ENCODE measurements around the gene TNFRSF14.

The TNFRSF14 gene

DNA sequence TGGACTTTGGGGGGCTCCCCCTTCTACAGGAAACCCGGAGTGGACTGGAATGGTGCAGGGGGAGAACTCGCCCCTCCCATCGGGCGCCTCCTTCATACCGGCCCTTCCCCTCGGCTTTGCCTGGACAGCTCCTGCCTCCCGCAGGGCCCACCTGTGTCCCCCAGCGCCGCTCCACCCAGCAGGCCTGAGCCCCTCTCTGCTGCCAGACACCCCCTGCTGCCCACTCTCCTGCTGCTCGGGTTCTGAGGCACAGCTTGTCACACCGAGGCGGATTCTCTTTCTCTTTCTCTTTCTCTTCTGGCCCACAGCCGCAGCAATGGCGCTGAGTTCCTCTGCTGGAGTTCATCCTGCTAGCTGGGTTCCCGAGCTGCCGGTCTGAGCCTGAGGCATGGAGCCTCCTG, at the start of gene TNFRSF14:
Gene TNFRSF14 (plus strand): TSS at position 95 of the 401 bp plus-strand sequence. CDS start 294 bp downstream, at position 389.
- H3K27ac ChIP-seq: peak within 1 kb of the TSS; percentile 81 to 100 (median 95)
- H3K4me3 ChIP-seq: peak within 1 kb of the TSS; percentile 39 to 88 (median 58)

GRCh38 chr1:2506901-2507565, 49.1 kb upstream of the TNFRSF14 start:
- no peak overlapping the region for H3K27ac ChIP-seq
- H3K4me3 ChIP-seq: no peak overlapping the region

DNA sequence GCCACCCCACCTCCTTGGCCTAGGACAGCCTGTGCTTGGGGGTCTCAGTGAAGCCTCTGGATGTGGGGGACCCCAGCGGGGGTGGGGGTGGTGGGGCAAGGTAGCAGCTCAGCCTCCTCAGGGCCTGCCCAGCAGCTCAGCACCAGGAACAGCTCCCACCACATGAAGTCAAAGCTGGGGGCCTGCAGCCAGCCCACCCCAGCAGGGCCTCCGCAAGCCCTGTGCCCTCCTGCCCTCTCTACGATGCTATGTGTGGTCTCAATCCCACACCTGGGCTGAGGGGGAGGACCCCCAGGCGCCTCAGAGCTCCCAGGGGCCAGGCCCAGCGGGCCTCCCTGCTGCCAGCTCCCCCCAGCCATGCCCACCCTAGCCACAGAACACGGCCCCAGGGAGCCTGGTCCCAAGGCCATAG, 48.4 kb upstream of the TNFRSF14 start:
- no peak overlapping the region for H3K27ac ChIP-seq

GRCh38 chr1:2508180-2508579, 48.0 kb upstream of the TNFRSF14 start:
- Histone ChIP-seq H3K27ac (no peak overlapping the region), H3K4me3 (no peak overlapping the region)

More for the DNA sequence above, 48.4 kb upstream of the TNFRSF14 start:
- H3K4me3 ChIP-seq: no peak overlapping the region

GRCh38 chr1:2508751-2509150, 47.4 kb upstream of the TNFRSF14 start:
- Histone ChIP-seq H3K4me3 (no peak overlapping the region), H3K27ac (no peak overlapping the region)

- no peak overlapping the region for H3K4me3 ChIP-seq
Observed at GRCh38 chr1:2509589-2509988, 46.6 kb upstream of the TNFRSF14 start.

DNA sequence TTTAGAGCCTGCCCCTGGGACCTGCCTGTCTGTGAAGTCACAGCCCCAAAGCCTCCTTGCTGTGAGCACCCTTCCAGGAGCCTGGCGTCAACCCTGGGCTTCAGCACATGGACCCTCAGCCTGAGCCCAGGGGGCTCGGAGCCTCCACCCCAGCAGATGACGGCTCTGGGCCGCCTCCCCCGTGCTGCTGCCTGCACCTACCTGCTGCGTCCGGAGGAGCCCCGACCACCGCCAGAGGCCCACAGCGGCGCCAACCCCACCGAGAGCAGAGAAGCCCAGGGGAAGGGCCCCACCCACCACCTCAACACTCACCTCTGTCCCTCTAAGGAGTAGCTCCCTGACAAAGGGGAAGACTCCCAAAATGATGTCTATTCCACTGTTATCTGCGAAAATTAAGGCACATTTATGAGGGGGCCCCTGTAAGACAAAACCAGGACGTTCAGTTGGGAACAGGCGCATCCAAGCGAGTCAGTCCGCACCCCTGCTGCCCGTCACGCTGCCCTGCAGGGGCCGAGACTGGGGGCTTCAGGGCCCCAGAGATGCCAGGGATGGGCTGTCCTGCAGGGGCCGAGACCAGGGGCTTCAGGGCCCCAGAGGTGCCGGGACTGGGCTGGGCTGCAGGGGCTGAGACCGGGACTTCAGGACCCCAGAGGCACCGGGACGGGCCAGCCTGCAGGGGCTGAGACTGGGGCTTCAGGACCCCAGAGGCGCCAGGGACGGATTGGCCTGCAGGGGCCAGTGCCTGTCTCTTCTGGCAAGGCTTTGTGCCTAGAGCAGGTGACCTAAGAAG, 45.6 kb upstream of the TNFRSF14 start:
- no peak overlapping the region for H3K4me3 ChIP-seq
- H3K27ac ChIP-seq: no peak overlapping the region

More at GRCh38 chr1:2509589-2509988, 46.6 kb upstream of the TNFRSF14 start:
- H3K27ac ChIP-seq: no peak overlapping the region

- Histone ChIP-seq H3K4me3 (no peak overlapping the region), H3K27ac (no peak overlapping the region)
Observed at GRCh38 chr1:2512862-2513421, 43.2 kb upstream of the TNFRSF14 start.

DNA sequence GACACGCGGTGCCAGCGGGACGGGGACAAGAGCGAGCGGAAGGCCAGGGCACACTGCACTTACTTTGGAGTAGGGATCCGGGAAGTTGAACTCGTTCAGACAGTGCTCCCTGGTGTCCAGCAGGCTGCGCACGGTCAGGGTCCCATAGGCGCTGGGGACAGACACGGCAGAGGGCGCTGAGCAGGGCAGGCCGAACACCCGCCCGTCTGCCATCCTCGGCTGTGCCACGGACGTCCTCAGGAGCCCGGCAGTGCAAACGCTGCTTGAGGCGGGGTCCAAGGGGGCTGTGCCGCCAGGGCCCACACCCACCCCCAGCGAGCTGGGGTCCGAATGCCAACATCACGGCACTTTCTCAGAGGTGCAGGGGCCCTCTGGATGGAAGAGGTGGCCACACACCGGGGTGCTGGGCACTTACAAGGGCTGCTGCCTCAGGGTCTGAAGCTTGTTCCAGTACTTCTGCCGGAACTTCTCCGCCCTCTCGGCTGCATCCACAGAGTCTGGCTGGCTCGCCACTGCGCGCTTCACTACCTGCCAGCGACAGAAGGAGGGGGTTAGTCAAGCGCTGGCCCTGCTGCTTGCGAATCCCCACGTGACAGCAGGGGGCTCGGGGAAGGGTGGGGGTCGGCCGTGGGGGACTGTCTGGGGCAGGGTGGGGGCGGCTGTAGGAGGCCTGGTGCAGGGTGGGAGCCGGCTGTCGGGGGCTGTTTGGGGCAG, 42.1 kb upstream of the TNFRSF14 start:
- Histone ChIP-seq H3K4me3 (no peak overlapping the region), H3K27ac (no peak overlapping the region)

- no peak overlapping the region for H3K27ac ChIP-seq
- no peak overlapping the region for H3K4me3 ChIP-seq
Observed at GRCh38 chr1:2514863-2515762, 41.1 kb upstream of the TNFRSF14 start.

GRCh38 chr1:2515763-2516080, 40.4 kb upstream of the TNFRSF14 start:
- no peak overlapping the region for H3K27ac ChIP-seq
- H3K4me3 ChIP-seq: no peak overlapping the region

DNA sequence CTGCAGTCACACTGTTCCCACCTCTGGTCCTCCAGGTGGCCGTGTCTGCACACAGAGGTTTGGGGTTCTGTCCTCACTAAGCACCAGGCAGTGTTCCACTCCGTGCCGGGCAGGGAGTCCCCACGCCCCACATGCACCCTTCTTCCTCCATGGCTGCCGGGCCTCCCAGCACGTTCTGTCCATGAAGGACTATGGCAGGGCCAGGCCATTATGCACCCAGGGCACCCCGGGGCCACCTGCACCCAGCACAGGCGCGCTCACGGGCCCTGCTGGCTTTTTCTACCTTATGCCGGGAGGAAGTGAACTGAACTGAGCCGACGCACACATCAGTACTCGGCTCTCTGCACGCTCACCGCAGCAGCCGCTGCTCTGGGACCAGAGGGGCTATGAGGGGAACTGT, 40.0 kb upstream of the TNFRSF14 start:
- no peak overlapping the region for H3K27ac ChIP-seq
- H3K4me3 ChIP-seq: no peak overlapping the region

DNA sequence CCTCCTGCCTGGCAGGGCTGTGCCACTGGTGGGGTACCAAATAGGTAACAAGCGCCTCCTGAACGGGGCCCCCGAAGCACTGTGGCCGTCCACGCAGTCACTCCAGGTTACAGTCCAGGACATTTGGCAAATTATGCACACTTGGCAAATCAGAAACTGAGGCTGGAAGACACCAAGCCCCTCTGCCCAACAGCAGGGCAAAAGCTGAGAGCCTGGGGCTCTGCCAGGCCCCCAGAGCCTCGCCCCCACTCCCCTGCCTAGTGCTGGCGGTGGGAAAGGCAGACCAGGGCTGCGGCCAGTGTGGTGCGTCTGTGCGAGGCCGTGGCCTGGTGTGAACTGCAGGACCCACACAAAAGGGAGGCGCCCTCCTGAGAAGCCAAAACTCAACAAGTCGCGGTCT, 39.2 kb upstream of the TNFRSF14 start:
- Histone ChIP-seq H3K27ac (no peak overlapping the region), H3K4me3 (no peak overlapping the region)

DNA sequence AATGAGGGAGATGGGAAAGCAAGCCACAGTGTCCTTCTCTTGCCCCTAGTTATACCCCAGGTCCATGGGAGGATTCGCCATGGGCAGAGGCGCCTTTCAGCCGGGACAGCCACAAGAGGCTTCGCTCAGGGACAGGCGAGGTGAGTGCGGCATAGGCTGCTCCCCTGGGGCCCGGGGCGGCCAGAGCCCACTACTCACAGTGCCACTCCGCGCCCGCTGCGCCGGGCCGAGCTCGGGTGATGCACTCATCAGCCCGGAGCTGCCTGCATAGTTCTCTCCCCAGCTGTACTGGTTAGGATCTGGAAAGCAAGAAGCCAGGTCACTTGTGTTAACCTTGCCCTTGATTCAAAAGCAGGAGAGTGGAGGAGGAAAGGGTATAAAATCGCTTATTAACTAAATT, 38.2 kb upstream of the TNFRSF14 start:
- no peak overlapping the region for H3K4me3 ChIP-seq
- no peak overlapping the region for H3K27ac ChIP-seq

DNA sequence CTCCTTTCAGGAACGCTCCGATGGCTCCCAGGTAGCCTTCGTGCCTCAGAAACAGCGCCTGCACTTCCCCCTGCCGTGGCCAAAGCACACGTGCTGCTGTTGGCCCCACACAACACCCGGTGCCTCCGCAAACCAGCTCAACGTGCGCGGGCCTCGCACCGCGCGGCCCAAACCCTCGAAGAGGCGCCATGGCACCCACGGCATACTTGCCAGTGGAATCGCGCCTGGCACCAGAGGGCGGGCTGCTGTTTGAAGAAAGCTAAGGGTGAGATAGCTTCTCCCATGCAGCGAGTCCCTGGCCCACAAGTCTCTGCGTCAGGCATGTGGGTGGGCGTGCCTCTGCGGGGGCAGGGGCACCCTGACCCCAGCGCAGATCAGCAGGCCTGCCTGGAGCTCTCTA, 37.6 kb upstream of the TNFRSF14 start:
- H3K4me3 ChIP-seq: no peak overlapping the region
- H3K27ac ChIP-seq: no peak overlapping the region

GRCh38 chr1:2519029-2519685, 37.0 kb upstream of the TNFRSF14 start:
- Histone ChIP-seq H3K4me3 (no peak overlapping the region), H3K27ac (no peak overlapping the region)

DNA sequence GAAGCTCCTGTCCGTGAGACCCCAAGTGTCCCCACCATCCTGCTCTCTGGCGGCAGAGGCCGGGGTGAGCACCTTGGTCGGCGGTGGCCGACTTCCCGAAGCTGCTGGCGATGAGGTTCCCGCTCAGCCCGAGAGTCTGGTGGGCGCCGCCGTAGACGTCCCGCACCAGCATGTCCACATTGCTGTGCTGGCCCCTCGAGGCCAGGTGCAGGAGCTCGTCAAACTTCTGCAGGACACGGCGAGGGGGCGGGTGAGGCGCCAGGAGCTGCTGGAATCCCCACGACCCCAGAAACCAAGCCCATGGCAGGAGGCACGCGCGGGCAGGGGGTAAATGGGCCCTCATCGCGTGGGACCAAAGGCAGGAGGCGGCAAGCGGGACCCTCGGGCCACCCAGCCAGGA, 36.4 kb upstream of the TNFRSF14 start:
- H3K27ac ChIP-seq: no peak overlapping the region
- H3K4me3 ChIP-seq: no peak overlapping the region

DNA sequence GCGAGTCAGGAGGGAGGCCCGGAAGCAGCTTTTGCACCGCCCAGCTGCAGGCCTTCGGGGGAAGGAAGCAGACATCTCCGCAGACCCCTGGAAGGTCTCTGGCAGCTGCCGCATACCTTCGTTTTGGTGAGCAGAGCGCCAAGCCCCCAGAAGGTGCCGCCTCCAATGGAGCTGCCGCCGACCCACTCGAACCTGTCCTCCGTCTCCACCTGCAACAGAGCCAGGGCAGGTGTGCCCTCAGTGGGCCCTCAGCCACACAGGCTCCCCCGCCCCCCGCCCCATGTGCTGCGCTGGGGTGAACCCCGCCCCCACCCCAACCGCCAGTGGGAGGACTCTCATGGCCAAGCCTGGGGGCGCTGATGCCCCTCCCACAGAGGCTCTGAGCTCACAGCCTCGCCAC, 36.0 kb upstream of the TNFRSF14 start:
- H3K27ac ChIP-seq: no peak overlapping the region

DNA sequence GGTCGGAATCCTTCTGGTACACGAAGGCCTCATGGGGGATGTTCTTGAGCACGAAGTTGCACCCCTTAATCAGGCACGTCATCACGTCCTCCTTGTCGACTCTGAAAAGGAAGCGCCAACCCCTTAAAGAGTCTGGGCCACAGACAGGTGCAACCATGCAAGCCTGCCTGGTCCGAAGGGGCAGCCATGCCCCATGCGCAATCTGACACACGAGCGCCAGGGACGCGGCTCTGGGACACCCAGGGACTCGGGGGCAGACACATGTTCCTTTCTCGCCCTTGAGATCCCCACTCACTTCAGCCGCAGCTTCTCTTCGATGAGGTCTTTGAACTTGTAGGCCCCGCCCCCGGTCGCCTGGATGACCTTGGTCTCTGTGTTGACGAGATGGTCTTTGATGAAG, 35.4 kb upstream of the TNFRSF14 start:
- H3K27ac ChIP-seq: no peak overlapping the region

More for the DNA sequence above, 36.0 kb upstream of the TNFRSF14 start:
- H3K4me3 ChIP-seq: no peak overlapping the region

More for the DNA sequence above, 35.4 kb upstream of the TNFRSF14 start:
- H3K4me3 ChIP-seq: no peak overlapping the region

Measured in skin epidermis (tissue), 12 donors.